SJSA1 (cell line): ENCODE data around the gene ITGA4. TPM values are rescaled to one million over a fixed set of nuclear protein-coding genes. Genes with fewer than 3 reads are reported as not detected.
A peak's percentile ranks its signal among the peaks of the same experiment; 100 is the strongest.

Experiments used
- DNase-seq, 2 experiments: peaks; one replicate each; pipeline ENCODE4 v3.0.0-alpha.2; 2015 to 2020; ENCODE audit warnings: low spot score in 2 of 2, low read depth in 1 of 2
- H3K27ac ChIP-seq: fragments of 250-450 bp; sonication (Bioruptor Pico); 2 replicates; pipeline ENCODE4 v1.5.1; 2020; ENCODE audit warnings: mild to moderate bottlenecking, moderate library complexity
- H3K27me3 ChIP-seq: fragments of 250-450 bp; sonication (Bioruptor Pico); replicated peaks from 2 replicates; pipeline ENCODE4 v1.5.1; 2020; ENCODE audit warnings: mild to moderate bottlenecking, moderate library complexity
- H3K36me3 ChIP-seq: fragments of 250-450 bp; sonication (Bioruptor Pico); 2 replicates; pipeline ENCODE4 v1.5.1; 2020; ENCODE audit warnings: mild to moderate bottlenecking
- H3K4me1 ChIP-seq: fragments of 250-450 bp; sonication (Bioruptor Pico); replicated peaks from 2 replicates; pipeline ENCODE4 v1.6.1; 2021; ENCODE audit warnings: mild to moderate bottlenecking
- H3K4me3 ChIP-seq: fragments of 250-450 bp; sonication (Bioruptor Pico); 2 replicates; pipeline ENCODE4 v1.5.1; 2020; ENCODE audit warnings: mild to moderate bottlenecking
- H3K9me3 ChIP-seq: fragments of 250-450 bp; sonication (Bioruptor Pico); replicated peaks from 2 replicates; pipeline ENCODE4 v1.5.1; 2020; ENCODE audit warnings: mild to moderate bottlenecking
- total RNA-seq: library from RNA; depleted of rRNA; stranded (reverse); fragments of >200 nt; shearing (Covaris generic); gene quantifications from 2 replicates; pipeline ENCODE4 v1.2.3, GENCODE V29; 2014; rRNA removed

The ITGA4 gene
- 69.9 and 80.0 TPM in 2 replicates for total RNA-seq

- peak within 1 kb of the TSS; percentile 81 for H3K4me3 ChIP-seq
- H3K27me3 ChIP-seq, result no peaks in the 10 kb centered on the region
- peaks cover 9% of the 10 kb centered on the region for H3K36me3 ChIP-seq
- H3K4me1 ChIP-seq, result peaks cover 25% of the 10 kb centered on the region
- peak within 1 kb of the TSS; percentile 78 for H3K27ac ChIP-seq
- no peaks in the 10 kb centered on the region for H3K9me3 ChIP-seq
- DNase-seq, result peak; percentile 87 to 88
Observed at GRCh38 chr2:181457121-181457740, at the start of gene ITGA4. TSS of gene ITGA4 (plus strand) at chr2:181457386. CDS start at chr2:181457655, 269 bp downstream.

GRCh38 chr2:181408861-181409260, 48.3 kb upstream of the ITGA4 start:
- Histone ChIP-seq H3K27me3 (no peaks in the 10 kb centered on the region), H3K27ac (no peak overlapping the region), H3K4me1 (no peaks in the 10 kb centered on the region), H3K9me3 (no peaks in the 10 kb centered on the region; the same call in 1 of the 2 replicates), H3K4me3 (no peak overlapping the region), H3K36me3 (no peaks in the 10 kb centered on the region)
- DNase-seq, result no peak

GRCh38 chr2:181411105-181411849, 45.9 kb upstream of the ITGA4 start:
- no peak for DNase-seq
- no peaks in the 10 kb centered on the region for H3K9me3 ChIP-seq
- H3K36me3 ChIP-seq, result no peaks in the 10 kb centered on the region
- H3K27ac ChIP-seq, result no peak overlapping the region
- H3K4me3 ChIP-seq, result no peak overlapping the region
- no peaks in the 10 kb centered on the region for H3K4me1 ChIP-seq
- H3K27me3 ChIP-seq, result no peaks in the 10 kb centered on the region

- Histone ChIP-seq H3K36me3 (no peaks in the 10 kb centered on the region), H3K4me1 (no peaks in the 10 kb centered on the region), H3K9me3 (no peaks in the 10 kb centered on the region), H3K27me3 (no peaks in the 10 kb centered on the region), H3K27ac (no peak overlapping the region), H3K4me3 (no peak overlapping the region)
- DNase-seq, result no peak
Observed at GRCh38 chr2:181419129-181419855, 37.9 kb upstream of the ITGA4 start.

- Histone ChIP-seq H3K9me3 (no peaks in the 10 kb centered on the region), H3K4me1 (no peaks in the 10 kb centered on the region), H3K4me3 (no peak overlapping the region), H3K27ac (no peak overlapping the region), H3K27me3 (no peaks in the 10 kb centered on the region), H3K36me3 (no peaks in the 10 kb centered on the region)
- DNase-seq, result no peak
Observed at GRCh38 chr2:181420259-181421130, 36.7 kb upstream of the ITGA4 start.

GRCh38 chr2:181421131-181421458, 36.1 kb upstream of the ITGA4 start:
- H3K27ac ChIP-seq, result no peak overlapping the region
- no peaks in the 10 kb centered on the region for H3K36me3 ChIP-seq
- no peak overlapping the region for H3K4me3 ChIP-seq
- no peaks in the 10 kb centered on the region for H3K4me1 ChIP-seq
- no peak for DNase-seq
- no peaks in the 10 kb centered on the region for H3K9me3 ChIP-seq
- no peaks in the 10 kb centered on the region for H3K27me3 ChIP-seq

GRCh38 chr2:181421464-181421863, 35.7 kb upstream of the ITGA4 start:
- H3K27me3 ChIP-seq, result no peaks in the 10 kb centered on the region
- no peak for DNase-seq
- no peak overlapping the region for H3K4me3 ChIP-seq
- no peaks in the 10 kb centered on the region for H3K9me3 ChIP-seq
- no peaks in the 10 kb centered on the region for H3K4me1 ChIP-seq
- no peaks in the 10 kb centered on the region for H3K36me3 ChIP-seq
- H3K27ac ChIP-seq, result no peak overlapping the region

- Histone ChIP-seq H3K27me3 (no peaks in the 10 kb centered on the region), H3K27ac (no peak overlapping the region)
Observed at GRCh38 chr2:181426672-181427071, 30.5 kb upstream of the ITGA4 start.

GRCh38 chr2:181430406-181431118, 26.6 kb upstream of the ITGA4 start:
- no peak for DNase-seq
- no peak overlapping the region for H3K4me3 ChIP-seq
- H3K27me3 ChIP-seq, result no peaks in the 10 kb centered on the region
- H3K9me3 ChIP-seq, result no peaks in the 10 kb centered on the region
- H3K27ac ChIP-seq, result no peak overlapping the region
- no peaks in the 10 kb centered on the region for H3K4me1 ChIP-seq
- H3K36me3 ChIP-seq, result no peaks in the 10 kb centered on the region

More at GRCh38 chr2:181426672-181427071, 30.5 kb upstream of the ITGA4 start:
- Histone ChIP-seq H3K4me1 (no peaks in the 10 kb centered on the region), H3K9me3 (no peaks in the 10 kb centered on the region), H3K4me3 (no peak overlapping the region), H3K36me3 (no peaks in the 10 kb centered on the region)
- DNase-seq, result no peak

- H3K4me1 ChIP-seq, result no peaks in the 10 kb centered on the region
- no peak for DNase-seq
- H3K36me3 ChIP-seq, result no peaks in the 10 kb centered on the region
- H3K27ac ChIP-seq, result no peak overlapping the region
- H3K27me3 ChIP-seq, result no peaks in the 10 kb centered on the region
- H3K9me3 ChIP-seq, result no peaks in the 10 kb centered on the region
- H3K4me3 ChIP-seq, result no peak overlapping the region
Observed at GRCh38 chr2:181431674-181432073, 25.5 kb upstream of the ITGA4 start.

- Histone ChIP-seq H3K36me3 (no peaks in the 10 kb centered on the region), H3K9me3 (no peaks in the 10 kb centered on the region), H3K4me3 (no peak overlapping the region), H3K4me1 (no peaks in the 10 kb centered on the region), H3K27ac (no peak overlapping the region), H3K27me3 (no peaks in the 10 kb centered on the region)
- no peak for DNase-seq
Observed at GRCh38 chr2:181438261-181438660, 18.9 kb upstream of the ITGA4 start.

GRCh38 chr2:181440344-181440743, 16.8 kb upstream of the ITGA4 start:
- DNase-seq, result no peak
- no peak overlapping the region for H3K4me3 ChIP-seq
- H3K9me3 ChIP-seq, result no peaks in the 10 kb centered on the region
- H3K36me3 ChIP-seq, result no peaks in the 10 kb centered on the region
- H3K27me3 ChIP-seq, result no peaks in the 10 kb centered on the region
- no peak overlapping the region for H3K27ac ChIP-seq
- no peaks in the 10 kb centered on the region for H3K4me1 ChIP-seq

GRCh38 chr2:181440919-181441318, 16.3 kb upstream of the ITGA4 start:
- H3K36me3 ChIP-seq, result no peaks in the 10 kb centered on the region
- H3K27me3 ChIP-seq, result no peaks in the 10 kb centered on the region
- H3K27ac ChIP-seq, result no peak overlapping the region
- H3K9me3 ChIP-seq, result no peaks in the 10 kb centered on the region
- no peaks in the 10 kb centered on the region for H3K4me1 ChIP-seq
- no peak overlapping the region for H3K4me3 ChIP-seq
- no peak for DNase-seq
